NCI-H345 (cell line): ENCODE results near the gene PCDH15.
A peak's percentile ranks its signal among the peaks of the same experiment; 100 is the strongest.

Experiments used
- DNase-seq: peaks from one replicate; lab custom pipeline; 2025; lab: John Stamatoyannopoulos, UW

Gene PCDH15

DNA sequence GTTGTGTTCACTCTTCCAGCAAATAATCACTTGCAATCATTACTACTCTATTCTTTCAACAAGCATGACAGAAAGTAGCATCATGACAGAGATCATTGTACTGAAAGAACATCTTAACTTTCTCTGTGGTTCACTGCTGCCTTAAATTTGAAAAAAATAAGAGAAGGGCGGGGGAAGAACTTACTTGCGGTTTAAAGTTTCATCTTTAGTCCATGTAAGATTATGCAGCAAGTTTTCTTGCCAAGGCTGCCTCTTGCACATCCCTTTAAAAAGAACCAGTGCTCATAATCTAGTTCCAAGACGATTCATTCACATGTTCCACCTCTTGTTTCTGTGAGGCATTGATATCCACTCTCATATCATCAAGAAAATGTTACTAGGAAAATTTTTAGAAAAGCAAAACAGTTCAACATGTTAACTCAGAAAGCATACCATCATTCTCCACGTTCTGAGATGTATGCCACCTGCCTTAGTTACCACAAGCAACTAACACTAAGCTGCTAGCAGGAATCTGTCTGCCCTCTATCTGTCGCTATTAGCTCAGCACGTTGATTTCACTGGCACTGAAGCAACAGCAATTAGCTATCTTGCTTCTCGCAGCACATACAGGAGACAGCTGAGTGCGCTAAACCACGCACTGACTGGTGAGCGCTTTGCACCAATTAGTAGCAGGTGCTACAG, at the start of gene PCDH15:
PCDH15 (minus strand) TSS at position 491 of the 681 bp plus-strand sequence. CDS start 136,969 bp downstream, outside the sequence.
- DNase-seq, result peak; percentile 68

DNA sequence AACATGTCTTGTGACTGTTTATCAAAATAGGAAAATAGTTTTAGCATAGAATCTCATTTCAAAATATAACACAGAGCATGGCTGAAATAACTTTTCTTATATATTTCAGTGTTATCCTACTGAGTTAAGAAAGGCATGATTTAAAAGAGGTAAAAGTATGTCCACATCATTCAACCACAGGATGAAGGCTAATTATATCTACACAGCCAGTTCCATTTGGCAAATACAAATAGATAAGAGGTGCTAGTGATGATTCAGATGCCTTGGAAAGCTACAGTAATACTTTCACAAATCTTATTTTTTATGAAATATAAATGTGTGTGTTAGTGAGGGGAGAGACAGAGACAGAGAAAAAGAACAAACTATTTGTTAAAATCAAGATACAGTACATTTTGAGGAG, 42.9 kb upstream of the PCDH15 start:
- no peak for DNase-seq

DNA sequence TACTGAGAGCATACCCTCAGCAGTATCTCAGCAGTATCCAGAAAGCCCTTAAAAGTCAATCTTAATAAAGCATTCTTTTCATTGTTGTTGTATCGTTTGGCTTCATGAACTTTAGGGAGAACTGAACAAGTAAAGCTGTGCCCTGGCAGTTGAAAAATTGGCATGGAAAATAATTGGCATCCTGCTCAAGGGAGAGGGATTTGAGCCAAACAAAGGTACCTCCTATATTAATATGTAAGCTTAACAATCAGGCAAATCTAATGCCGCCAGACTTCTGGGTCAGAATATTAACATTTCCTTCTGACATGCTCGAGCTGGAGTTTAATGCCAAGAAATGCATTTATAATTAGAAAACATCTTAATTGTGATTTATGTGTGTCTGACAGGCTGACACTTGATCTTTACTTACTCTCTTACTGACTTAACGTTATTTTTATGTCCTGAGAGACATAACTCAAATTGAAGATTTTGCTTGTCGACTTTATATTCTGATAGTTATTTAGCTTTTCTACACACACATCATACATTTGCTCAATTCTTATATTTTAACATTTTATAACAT, 42.1 kb upstream of the PCDH15 start:
- DNase-seq, result no peak

DNA sequence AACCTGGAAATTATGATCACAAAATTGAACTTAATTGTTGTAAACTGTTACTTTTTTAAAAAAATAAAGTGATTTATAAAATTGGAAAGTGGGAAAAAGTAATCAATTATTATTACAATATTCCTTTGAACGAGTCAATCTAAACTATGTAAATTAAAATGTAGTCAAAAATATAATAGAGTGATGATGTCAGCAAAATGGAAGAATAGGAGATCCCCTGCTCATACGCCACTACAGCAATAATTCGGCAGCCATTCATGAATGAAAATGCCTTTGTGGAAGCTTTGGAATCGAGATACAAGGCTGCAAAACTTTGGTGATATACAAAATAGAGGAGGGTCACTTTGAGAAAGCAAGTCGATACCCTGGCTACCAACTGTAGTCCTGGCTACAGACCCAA, 36.4 kb upstream of the PCDH15 start:
- DNase-seq, result no peak

DNA sequence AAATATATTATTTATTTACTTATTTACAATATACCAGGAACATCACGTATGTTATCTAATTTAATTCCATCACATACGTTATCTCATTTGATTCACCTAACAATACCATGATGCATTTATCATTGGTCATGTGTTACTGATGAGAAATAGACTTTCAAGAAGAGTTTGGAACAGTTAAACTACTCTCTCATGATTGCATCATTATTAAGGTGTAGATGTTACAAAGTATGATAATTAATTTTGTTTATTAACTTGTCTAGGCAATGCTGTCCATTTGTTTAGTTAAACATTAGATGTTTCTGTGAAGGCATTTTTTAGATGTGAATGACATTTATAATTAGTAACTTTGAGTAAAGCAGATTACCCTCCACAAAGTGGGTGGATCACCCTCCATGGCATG, 32.0 kb upstream of the PCDH15 start:
- no peak for DNase-seq

DNA sequence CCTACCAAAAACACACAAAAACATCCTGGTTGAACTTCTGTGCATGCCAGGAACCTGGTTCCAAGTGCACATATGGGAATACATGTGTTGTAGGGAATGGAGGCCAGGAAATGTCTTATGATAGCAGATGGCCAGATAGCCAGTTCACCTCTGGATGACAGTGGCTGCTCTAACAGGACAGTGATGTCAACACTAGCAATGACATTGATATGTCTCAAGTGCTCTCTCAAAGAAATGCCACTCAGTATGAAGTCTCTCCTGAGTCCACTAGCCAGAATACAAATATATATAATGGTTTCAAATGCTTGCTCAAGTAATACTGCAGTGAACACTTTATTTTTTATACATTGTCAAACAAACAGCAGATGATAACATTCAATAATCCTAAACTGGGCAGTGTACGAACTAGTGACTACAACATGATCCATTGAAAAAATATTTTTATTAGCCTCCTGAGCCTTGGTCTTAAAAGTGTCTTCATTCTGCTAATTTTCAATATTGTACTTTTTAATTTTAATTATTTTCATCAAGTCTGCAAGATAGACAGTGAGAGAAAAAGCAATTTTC, 26.0 kb upstream of the PCDH15 start:
- DNase-seq, result no peak

DNA sequence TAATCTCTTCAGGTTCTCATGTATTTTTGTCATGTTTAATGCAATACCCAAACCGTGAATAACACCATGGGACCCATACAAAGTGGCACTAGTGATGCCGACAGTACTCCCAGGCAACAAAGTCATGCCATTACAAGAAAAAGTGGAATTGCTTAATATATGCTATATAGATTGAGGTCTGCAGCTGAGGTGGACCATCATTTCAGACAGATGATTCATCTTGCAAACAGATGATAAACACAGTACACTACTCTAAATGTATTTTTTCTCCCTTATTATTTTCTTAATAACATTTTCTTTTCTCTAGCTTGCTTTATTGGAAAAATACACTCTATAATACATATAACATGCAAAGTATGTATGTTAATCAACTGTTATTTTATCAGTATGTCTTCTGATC, 14.6 kb upstream of the PCDH15 start:
- no peak for DNase-seq

DNA sequence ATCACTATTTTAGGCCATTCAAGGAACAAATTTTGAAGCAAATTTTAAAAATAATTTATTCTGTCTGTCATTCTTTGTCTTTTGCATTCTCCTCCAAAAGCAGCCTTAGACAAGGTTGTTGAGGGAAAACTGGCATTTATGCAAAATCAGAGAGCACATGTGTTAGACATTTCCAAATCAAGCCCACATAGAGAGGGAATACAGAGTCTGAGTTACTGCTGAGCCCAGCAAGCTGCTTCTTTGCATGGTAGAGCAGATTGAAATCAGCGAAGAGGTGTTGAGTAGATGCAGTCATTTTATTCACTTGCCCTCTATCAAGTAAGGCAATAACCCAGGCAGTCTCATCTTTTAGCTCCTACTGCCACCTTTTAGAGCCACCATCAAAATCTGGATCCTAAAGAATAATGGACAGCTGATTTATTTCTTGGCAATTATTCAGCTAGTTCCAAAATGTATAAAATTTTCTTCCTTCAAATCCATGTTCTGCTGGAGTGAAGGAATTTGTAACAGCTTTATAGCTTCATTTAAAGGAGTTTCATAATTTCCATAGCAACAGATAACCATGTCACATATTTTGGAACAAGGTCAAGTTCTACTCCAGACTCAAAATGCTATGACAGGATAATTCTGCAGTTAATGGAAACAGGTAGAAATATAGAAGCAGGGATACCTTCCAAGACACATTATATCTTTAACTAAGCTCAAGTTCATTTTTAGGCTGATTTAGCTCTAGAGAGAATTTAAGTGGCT, 7.3 kb upstream of the PCDH15 start:
- no peak for DNase-seq

DNA sequence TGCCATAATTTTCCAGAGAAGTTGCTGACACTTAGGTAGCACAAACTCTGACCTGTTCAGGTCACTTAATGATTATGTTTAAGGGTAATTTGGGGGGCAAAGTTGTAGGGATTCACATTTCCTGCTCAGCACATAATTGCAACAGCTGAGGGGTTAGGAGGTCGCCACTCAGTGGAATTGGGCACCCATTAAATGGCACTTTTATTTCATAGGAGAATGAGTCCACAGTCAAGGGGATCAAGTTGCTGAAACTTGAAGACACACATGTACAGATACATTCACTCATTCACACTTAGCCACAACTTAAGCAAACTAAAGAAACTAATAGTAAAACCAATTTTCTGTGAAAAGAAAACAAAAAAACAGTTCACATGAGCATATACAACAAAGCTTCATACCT, 1.5 kb downstream of the PCDH15 start:
- DNase-seq, result no peak

DNA sequence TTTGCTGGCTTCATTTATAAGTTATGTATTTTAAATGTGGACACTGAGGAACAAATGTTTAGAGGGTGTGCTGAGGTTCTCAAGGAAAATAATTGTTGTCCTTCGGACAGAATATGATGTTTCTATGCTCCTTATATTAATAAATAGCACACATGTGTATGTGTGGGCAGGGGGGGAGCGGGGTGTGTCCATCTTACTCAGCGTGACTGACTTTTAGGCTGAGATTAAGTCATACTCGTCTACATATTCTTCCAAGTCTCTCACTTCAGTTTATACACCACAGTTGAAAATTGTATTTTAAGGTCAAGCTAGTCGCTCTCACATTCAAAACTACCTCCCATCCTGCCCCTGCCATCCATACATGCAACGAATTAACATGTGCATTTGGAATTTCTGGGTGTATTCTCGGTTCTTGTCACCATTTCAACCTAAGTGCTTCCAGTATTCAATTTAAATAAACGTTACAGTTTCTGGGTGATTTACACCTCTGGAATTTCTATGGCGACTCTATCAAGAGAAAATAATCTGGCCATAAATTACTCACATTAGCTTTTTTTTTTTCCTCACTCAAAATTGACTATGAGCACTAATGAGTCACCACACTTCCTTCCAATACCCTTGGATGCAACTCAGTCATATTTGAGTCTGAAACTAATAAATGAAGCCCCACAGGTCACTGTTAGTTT, 3.3 kb downstream of the PCDH15 start:
- DNase-seq, result no peak

DNA sequence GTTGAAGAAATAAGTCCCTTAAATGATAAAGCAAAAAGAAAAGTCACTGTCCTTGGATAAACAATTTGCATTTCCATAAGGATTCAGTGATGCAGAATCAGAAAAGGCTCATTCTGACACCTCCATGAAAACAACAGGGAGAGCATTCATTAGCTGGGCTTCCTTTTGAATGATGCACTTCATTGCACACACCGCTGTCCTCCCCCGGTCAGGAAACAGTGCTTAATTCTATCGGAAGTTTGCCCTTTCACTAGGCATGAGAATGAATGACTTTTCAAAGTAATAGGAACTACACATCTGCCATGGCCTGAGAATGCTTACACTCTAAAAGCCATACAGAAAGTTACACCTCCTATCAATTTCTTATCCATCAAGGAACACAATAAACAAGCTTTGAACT, 4.2 kb downstream of the PCDH15 start:
- DNase-seq, result no peak

DNA sequence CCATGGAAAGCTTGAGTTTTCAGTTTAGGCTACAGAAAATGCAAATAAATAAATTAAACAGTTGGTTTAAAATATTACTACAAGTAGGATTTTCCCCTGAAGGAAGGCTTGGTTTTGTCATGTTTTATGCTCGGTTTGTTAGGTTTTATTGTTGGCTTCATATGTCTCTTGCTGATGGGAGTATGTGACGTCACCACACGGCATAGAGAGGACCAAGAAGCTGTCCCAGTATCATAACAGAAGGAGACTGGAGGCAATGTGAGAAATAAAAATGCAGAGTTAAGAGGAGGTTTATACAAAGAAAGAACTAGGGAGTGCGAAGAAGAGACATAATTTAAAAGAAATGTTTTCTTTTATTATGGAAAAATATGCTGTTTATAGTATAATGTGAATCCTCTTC, 24.4 kb downstream of the PCDH15 start:
- DNase-seq, result no peak

DNA sequence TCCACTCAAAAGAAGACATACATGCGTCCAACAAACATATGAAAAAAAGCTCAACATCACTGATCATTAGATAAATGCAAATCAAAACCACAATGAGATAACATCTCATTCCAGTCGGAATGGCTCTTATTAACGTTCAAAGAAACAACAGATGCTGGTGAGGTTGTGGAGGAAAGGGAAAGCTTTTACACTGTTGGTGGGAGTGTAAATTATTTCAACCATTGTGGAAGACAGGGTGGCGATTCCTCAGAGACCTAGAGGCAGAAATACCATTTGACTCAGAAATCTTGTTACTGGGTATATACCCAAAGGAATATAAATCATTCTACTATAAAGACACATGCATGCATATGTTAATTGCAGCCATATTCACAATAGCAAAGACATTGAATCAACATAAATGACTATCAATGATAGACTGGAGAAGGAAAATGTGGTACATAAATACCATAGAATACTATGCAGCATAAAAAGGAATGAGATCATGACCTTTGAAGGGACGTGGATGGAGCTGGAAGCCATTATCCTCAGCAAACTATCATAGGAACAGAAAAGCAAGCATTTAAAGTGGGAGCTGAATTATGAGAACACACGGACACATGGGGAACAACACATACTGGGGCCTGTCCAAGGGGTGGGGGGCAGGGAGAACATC, 28.4 kb downstream of the PCDH15 start:
- no peak for DNase-seq

DNA sequence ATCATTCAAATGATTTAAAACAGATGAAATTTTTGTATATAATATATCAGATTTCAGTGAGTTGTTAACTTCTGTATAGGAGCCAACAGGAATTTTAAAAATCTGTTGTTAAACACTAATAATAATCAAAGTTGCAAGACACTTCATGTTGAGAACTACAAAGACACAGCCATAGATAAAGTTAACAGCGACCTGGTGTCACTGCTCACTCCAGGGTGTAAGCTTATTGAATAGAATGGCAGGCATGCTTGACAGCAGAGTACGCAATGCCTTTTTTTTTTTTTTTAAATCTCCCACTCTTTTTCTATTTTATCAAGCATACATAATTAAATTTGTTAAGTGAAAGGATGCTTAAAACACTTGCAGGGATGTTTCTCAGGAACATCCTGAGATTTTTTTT, 32.0 kb downstream of the PCDH15 start:
- DNase-seq, result no peak

DNA sequence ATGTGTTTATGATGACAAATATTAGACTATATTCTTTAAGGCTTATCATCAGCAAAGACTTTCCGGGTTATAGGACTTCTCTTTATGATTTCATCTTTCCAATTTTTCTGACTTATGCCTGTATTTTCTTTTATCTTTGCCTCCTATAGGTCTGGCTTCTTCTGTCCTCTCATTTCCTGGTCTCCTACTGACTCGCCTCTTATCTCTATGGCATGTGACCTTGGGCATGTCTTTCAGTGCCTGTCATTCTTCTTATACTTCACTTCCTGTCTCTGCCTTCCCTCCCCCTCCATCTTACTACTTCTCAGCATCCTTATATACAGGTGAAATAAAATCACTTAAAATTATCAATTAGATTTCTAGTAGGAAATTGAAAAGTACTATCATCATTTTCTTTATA, 42.2 kb downstream of the PCDH15 start:
- no peak for DNase-seq

DNA sequence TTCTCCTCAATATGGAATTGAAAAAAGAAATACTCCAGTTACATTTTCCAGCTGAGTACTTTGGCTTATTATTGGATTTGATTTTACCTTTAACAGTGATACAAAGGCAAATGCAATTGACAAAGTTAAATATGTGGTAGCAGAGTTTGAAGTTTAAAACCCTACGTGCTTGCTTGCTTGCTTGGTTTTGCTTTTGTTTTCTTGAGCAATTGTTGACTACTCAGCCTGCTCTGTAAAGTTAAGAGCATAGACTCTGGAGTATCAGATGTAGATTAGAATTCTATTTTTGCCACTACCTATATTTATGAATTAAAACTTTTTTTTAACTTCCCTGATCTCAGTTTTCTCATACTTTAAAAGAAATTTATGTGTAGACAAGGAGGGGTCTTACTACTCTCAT, 51.4 kb downstream of the PCDH15 start:
- DNase-seq, result no peak

DNA sequence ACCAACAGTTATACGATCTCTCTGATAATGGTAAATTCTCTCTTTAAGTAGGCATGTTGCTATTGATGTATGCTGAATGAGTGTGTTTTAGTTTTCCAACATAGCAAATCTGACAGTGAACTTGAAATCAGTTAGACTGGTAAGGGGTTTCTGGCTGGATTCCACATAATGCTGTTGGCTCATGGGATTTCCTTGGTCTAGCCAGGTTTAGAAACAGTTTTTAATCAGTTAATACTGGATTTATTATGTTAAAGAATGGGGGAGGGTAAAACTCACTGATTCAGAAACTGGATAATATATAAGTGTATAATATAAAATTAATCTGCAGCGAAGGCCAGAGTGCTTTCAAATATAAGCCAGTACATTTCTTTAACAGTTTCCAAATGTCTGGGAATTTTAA, 55.6 kb downstream of the PCDH15 start:
- DNase-seq, result no peak

DNA sequence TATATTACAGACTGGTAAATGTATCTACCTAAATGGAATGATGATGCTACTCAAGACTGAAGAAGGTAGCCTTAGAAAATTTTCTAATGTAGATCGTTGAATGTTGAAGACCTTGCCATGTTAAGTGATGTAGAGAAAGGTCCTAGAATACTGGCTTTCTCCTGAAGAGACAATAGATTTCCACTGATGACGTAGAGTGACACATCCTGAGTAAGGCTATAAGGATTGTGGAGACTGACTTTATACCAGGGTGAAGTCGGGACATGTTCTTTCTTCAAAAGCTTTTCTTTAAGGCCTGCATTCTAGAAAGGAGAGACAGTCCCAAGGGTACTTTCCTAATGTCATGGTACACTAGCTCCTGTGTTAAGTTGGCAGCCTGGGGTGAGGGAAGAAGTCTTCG, 58.6 kb downstream of the PCDH15 start:
- DNase-seq, result no peak

DNA sequence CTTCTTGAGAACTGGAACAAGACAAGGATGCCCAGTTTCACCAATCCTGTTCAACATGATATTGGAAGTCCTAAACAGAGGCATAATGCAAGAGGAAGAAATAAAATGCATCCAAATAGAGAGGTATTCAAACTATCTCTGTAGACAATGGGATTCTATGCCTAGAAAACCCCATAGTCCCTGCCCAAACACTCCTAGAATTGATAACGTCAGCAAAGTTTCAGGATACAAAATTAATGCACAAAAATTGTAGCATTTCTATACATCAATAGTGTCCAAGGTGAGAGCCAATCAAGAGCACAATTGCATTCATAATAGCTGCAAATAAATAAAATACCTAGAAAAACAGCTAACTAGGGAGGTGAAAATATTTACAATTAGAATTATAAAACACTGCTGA, 72.5 kb downstream of the PCDH15 start:
- DNase-seq, result no peak

DNA sequence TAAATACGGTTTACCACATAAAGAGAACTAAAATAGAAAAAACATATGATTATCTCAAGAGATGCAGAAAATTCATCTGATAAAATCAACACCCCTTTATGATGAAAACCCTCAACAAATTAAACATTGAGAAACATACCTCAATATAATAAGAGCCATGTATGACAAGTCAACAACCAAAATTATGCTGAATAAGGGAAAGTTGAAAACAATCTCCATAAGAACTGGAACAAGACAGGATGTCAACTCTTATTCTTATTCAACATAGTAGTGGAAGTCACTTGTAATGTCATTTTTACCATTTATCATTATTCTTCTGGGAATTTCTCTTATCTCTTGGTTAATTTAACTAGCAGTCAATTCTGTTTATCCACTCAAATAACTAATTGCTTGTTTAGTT, 79.0 kb downstream of the PCDH15 start:
- DNase-seq, result no peak

DNA sequence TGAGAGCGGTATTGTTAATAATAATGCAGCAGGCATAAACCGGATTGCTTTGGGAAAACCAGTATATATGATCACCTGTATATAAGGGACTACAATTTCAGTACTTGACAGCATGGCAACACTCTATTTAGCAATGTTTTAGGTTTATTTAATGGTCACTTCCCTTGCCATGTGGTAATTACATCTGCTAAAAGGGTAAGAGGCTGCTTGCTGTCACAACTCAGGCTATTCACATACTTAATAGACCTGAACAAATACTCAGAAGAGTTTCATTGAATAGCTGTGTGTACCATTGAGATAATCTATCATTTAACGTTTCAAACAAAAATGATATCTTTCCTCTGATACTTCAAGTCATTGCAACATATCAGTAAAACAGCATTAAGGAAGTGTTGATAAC, 90.1 kb downstream of the PCDH15 start:
- DNase-seq, result no peak

DNA sequence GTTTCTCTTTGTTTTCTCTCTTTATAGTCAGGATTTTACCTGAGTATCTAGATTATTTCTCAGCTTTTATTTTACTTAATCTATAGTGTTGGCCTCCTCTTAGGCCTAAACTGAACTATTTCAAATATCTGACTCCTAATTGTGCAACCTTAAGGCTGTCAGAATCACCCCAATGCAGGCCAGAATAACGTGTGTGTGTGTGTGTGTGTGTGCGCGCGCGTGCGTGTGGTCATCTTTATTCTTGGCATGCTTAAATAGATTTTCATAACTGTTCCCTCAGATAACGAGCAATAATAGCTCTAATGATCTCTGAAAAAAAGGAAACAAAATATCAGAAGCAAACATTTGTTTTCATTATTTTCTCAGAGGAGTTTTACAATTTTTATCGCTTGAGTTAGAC, 92.4 kb downstream of the PCDH15 start:
- DNase-seq, result no peak
